Lung (tissue), 12 donors: ENCODE measurements around the gene CIBAR2. TPM values are rescaled to one million over a fixed set of nuclear protein-coding genes. Genes with fewer than 3 reads are reported as not detected.

ENCODE experiments used
- ATAC-seq: fragments of 200-7000 bp; cut with Tn5 transposase; one replicate; pipeline ENCODE4 v1.9.1; 2020; ENCODE audit warnings: moderate number of reproducible peaks; ENCODE audit not compliant: insufficient read depth, low FRiP score
- DNase-seq, 3 donors: peaks; one replicate each; pipeline ENCODE4 v3.0.0-alpha.2; 2013 to 2017
- H3K27ac ChIP-seq, 2 donors: one replicate each; pipeline ENCODE4 v1.5.1; 2013; ENCODE audit warnings: mild to moderate bottlenecking in 2 of 2, moderate library complexity in 2 of 2, control low read depth in 1 of 2, inconsistent platforms in 1 of 2, low read depth in 1 of 2, low read length in 1 of 2
- H3K27me3 ChIP-seq, 3 donors: one replicate each; pipeline ENCODE4 v1.5.1; 2013; ENCODE audit warnings: low read length in 2 of 3; ENCODE audit not compliant: control insufficient read depth in 3 of 3, insufficient read depth in 3 of 3
- H3K36me3 ChIP-seq, 4 donors: one replicate each; pipeline ENCODE4 v1.5.1; 2013; ENCODE audit warnings: low read length in 4 of 4, mild to moderate bottlenecking in 1 of 4, moderate library complexity in 1 of 4; ENCODE audit not compliant: control insufficient read depth in 4 of 4, insufficient read depth in 4 of 4
- H3K4me1 ChIP-seq, 5 donors: one replicate each; pipeline ENCODE4 v1.5.1; 2013; ENCODE audit warnings: low read length in 5 of 5, mild to moderate bottlenecking in 2 of 5, moderate library complexity in 1 of 5; ENCODE audit not compliant: control insufficient read depth in 5 of 5, insufficient read depth in 5 of 5
- H3K4me3 ChIP-seq: one replicate; pipeline ENCODE4 v1.5.1; 2013; ENCODE audit warnings: mild to moderate bottlenecking, control low read depth, moderate library complexity
- H3K9ac ChIP-seq, 2 donors: one replicate each; pipeline ENCODE4 v1.5.1; 2013; ENCODE audit warnings: low read length in 2 of 2, control low read depth in 1 of 2; ENCODE audit not compliant: insufficient read depth in 1 of 2
- H3K9me3 ChIP-seq, 4 donors: one replicate each; pipeline ENCODE4 v1.5.1; 2013; ENCODE audit warnings: low read length in 3 of 4, mild to moderate bottlenecking in 1 of 4, moderate library complexity in 1 of 4; ENCODE audit not compliant: control insufficient read depth in 4 of 4, insufficient read depth in 3 of 4
- WGBS, 2 donors: extraction: QIAGEN DNeasy Blood & Tissue Kit; methylation state at CpG; one replicate each; pipeline ENCODE4 v1.1.7; 2013; 5-methylcytosine and 5-hydroxymethylcytosine counted together
- polyA plus RNA-seq, 2 donors: library from polyadenylated mRNA; stranded (reverse); fragments of 200-250 nt; gene quantifications; one replicate each; pipeline ENCODE4 v1.2.1, GENCODE V29; 2013
- total RNA-seq, 2 donors: library from RNA; depleted of rRNA in 1 of 2; stranded (reverse); fragments of >200 nt in 1 of 2; gene quantifications; one replicate each; pipeline ENCODE4 v1.2.1, GENCODE V29; 2014 to 2021
- TF ChIP-seq, protein P1 (sequence below): IDR thresholded peaks from 2 replicates; pipeline ENCODE4 v1.5.1; 2012; ENCODE audit warnings: mild to moderate bottlenecking; ENCODE audit errors: control extremely low read depth, extremely low read depth
- donor health status: control.
- donor health status: control.
- donor health status: Bipolar disorder and iron deficiency.
- donor health status: healthy.
- donor health status: DM: yes; HTN: yes; CAD: no.

CIBAR2 gene
- total and polyA plus RNA-seq, 4 donors, result 11.8 to 49.0 (median 18.9) TPM

- WGBS, 2 donors, result 37 to 58% methylated on average over 33 of the region's 33 CpGs
- peaks cover 0 to 31% (median 15%) of the 10 kb centered on the region in 4 donors for H3K36me3 ChIP-seq
- H3K27ac ChIP-seq, result no peak overlapping the region
- peaks cover 0 to 2% (median 0%) of the 10 kb centered on the region in 4 donors for H3K9me3 ChIP-seq
- no peak overlapping the region for H3K4me3 ChIP-seq
- peaks cover 0 to 18% (median 0%) of the 10 kb centered on the region in 5 donors for H3K4me1 ChIP-seq
- ATAC-seq (no peak), DNase-seq (peak in 1 of 3 donors; percentile 29)
- TF ChIP-seq, protein P1, sequence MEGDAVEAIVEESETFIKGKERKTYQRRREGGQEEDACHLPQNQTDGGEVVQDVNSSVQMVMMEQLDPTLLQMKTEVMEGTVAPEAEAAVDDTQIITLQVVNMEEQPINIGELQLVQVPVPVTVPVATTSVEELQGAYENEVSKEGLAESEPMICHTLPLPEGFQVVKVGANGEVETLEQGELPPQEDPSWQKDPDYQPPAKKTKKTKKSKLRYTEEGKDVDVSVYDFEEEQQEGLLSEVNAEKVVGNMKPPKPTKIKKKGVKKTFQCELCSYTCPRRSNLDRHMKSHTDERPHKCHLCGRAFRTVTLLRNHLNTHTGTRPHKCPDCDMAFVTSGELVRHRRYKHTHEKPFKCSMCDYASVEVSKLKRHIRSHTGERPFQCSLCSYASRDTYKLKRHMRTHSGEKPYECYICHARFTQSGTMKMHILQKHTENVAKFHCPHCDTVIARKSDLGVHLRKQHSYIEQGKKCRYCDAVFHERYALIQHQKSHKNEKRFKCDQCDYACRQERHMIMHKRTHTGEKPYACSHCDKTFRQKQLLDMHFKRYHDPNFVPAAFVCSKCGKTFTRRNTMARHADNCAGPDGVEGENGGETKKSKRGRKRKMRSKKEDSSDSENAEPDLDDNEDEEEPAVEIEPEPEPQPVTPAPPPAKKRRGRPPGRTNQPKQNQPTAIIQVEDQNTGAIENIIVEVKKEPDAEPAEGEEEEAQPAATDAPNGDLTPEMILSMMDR, result no peak
- no peak overlapping the region for H3K9ac ChIP-seq
- no peaks in the 10 kb centered on the region for H3K27me3 ChIP-seq
Measured at GRCh38 chr16:85082173-85083050, 29.9 kb downstream of the CIBAR2 start.

DNA sequence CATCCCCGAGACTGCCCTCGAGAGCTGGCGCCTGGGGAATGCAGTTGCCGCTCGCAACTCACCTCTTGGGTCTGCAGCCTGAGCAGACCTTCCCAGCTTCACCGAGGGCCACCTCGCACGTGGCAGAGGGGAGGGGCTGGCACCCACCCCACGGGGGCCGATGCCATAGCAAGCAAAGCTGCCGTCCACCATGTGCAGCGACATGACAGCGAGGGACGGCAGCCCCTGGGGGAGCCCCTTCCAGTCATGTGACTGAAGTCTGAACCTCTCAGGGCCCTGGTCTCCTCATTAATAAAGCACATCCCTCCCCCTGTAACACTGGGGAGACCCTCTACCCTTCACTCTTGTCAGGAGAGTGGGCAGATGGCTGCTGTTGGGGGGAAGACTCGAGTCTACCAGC is 30.5 kb downstream of the CIBAR2 start:
- 92 to 94% methylated on average over 15 of the region's 15 CpGs for WGBS, 2 donors
- H3K27ac ChIP-seq, result no peak overlapping the region
- no peaks in the 10 kb centered on the region for H3K27me3 ChIP-seq
- H3K9me3 ChIP-seq, result peaks cover 0 to 2% (median 0%) of the 10 kb centered on the region in 4 donors
- H3K9ac ChIP-seq, result no peak overlapping the region
- peaks cover 0 to 36% (median 15%) of the 10 kb centered on the region in 4 donors for H3K36me3 ChIP-seq
- ATAC-seq (no peak), DNase-seq (no peak)
- peaks cover 0 to 17% (median 0%) of the 10 kb centered on the region in 5 donors for H3K4me1 ChIP-seq
- TF ChIP-seq, protein P1, result no peak
- no peak overlapping the region for H3K4me3 ChIP-seq

DNA sequence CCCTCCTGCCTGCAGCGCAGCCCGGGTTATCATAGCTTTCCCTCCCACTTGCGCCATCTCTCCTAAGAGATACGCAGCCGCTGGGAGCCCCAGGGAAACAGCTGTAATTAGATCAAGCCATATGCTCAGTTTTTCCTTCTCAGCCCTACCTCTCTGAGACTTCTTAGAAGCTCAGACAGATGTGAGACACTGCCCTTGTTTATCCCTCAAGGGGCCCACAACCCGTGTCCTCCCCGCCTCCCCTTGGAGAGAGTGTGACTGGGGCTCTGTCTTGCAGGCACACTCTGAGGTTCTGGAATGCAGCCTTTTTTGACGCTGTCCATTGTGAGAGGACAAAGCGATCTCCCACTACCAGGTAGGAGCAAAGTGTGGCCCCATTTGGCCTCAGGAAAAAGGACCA is 31.2 kb downstream of the CIBAR2 start:
- Histone ChIP-seq H3K27me3 (no peaks in the 10 kb centered on the region), H3K9ac (no peak overlapping the region), H3K27ac (no peak overlapping the region), H3K4me3 (no peak overlapping the region), H3K9me3 (peaks cover 0 to 2% (median 0%) of the 10 kb centered on the region in 4 donors), H3K4me1 (peaks cover 0 to 14% (median 0%) of the 10 kb centered on the region in 5 donors), H3K36me3 (peaks cover 0 to 36% (median 19%) of the 10 kb centered on the region in 4 donors)
- WGBS, 2 donors, result 90 to 92% methylated on average over 9 of the region's 9 CpGs
- TF ChIP-seq, protein P1, result no peak
- ATAC-seq, result no peak
- no peak for DNase-seq
